HEK293T (cell line): ENCODE results near the gene LRRC43.

Source experiments
- FOXM1 ChIP-seq: fragments of 450-650 bp; IDR thresholded peaks from 2 replicates; pipeline ENCODE4 v1.6.1; 2017; ENCODE audit warnings: mild to moderate bottlenecking, borderline replicate concordance
- LEF1 ChIP-seq: fragments of 450-650 bp; IDR thresholded peaks from 2 replicates; pipeline ENCODE4 v1.6.1; 2017; ENCODE audit warnings: mild to moderate bottlenecking, borderline replicate concordance
- SP1 ChIP-seq: fragments of 450-650 bp; IDR thresholded peaks from 2 replicates; pipeline ENCODE4 v1.6.1; 2017
- TARDBP ChIP-seq: fragments of 450-650 bp; IDR thresholded peaks from 2 replicates; pipeline ENCODE4 v1.6.1; 2016

DNA sequence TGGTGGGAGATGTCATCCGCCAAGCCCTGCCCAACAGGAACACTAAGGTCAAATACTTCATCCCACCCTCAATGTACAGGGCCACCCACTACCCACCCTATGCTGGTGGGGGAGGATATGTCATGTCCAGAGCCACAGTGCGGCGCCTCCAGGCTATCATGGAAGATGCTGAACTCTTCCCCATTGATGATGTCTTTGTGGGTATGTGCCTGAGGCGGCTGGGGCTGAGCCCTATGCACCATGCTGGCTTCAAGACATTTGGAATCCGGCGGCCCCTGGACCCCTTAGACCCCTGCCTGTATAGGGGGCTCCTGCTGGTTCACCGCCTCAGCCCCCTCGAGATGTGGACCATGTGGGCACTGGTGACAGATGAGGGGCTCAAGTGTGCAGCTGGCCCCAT lies 24.1 kb downstream of the LRRC43 start:
- TF ChIP-seq LEF1 = no peak
- no peak for TF ChIP-seq FOXM1
- no peak for TF ChIP-seq TARDBP
- no peak for TF ChIP-seq SP1
